DMS 273 (cell line): Measurements from ENCODE around the gene SLC39A8.
A peak's percentile ranks its signal among the peaks of the same experiment; 100 is the strongest.
"Not testable (repeated sequence)": the region's sequence is repeated elsewhere in the genome, so short reads cannot be mapped to it uniquely, and the experiment has no call there.

Experiments used
- DNase-seq: peaks from one replicate; lab custom pipeline; 2025; ENCODE audit not compliant: unreplicated experiment; lab: John Stamatoyannopoulos, UW

Gene SLC39A8

DNA sequence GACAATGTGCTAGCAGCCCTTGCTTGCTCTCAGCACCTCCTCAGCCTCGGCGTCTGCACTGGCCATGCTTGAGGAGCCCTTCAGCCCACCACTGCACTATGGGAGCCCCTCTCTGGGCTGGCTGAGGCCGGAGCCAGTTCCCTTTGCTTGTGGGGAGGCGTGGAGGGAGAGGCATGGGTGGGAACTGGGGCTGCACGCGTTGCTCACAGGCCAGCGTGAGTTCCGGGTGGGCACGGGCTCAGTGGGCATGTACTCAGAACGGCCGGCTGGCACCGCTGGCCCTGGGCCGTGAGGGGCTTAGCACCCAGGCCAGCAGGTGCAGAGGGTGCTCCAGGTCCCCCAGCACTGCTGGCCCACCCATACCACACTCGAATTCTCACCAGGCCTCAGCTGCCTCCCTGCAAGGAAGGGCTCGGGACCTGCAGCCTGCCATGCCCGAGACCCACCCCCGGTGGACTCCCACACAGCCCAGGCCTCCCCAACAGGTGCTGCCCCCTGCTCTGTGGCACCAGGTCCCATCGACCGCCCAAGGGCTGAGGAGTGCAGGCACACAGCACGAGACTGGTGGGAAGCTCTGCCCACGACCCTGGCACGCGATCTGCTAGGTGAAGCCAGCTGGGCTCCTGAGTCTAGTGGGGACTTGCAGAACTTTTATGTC, 100.3 kb downstream of the SLC39A8 start:
- DNase-seq, result no peak

GRCh38 chr4:102243296-102243695, 102.0 kb downstream of the SLC39A8 start:
- DNase-seq, result not testable (repeated sequence)

GRCh38 chr4:102234243-102234838, 110.9 kb downstream of the SLC39A8 start:
- DNase-seq, result no peak

GRCh38 chr4:102230194-102230593, 115.1 kb downstream of the SLC39A8 start:
- no peak for DNase-seq

DNA sequence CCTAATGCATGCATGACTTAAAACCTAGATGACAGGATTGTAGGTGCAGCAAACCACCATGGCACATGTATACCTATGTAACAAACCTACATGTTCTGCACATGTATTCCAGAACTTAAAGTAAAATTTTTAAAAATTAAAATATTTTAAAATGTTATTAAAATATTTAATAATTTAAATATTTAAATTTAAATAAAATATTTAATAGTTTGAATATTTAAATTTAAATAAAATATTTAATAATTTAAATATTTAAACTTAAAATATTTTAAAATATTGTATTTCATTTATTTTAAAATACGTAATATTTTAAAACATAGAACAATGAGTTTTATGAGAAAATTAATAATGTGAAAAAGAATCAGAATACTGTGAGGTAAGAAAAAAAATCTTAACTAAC, 117.9 kb downstream of the SLC39A8 start:
- DNase-seq, result no peak

GRCh38 chr4:102223461-102223860, 121.8 kb downstream of the SLC39A8 start:
- DNase-seq, result no peak

GRCh38 chr4:102222838-102223409, 122.4 kb downstream of the SLC39A8 start:
- DNase-seq, result no peak

GRCh38 chr4:102219129-102219528, 126.2 kb downstream of the SLC39A8 start:
- no peak for DNase-seq

DNA sequence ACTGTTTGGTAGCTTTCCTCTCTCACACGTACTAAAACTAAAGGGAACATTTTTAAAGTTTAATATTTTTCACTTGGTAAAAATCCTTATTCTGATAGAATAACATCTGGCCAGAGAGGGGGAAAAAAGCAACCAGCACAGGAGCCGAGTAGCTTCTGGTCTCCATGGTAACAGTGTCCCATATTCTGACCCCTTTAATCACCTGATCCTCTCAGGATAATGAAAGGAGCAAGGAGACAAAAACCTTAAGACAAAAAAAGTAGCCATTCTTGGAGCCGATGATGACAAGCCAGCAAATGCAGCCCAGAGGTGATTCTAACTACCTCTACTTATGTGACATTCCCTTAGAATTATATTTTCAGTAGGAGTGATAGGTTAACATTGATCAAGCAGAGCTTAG, 126.6 kb downstream of the SLC39A8 start:
- peak; percentile 2 for DNase-seq

DNA sequence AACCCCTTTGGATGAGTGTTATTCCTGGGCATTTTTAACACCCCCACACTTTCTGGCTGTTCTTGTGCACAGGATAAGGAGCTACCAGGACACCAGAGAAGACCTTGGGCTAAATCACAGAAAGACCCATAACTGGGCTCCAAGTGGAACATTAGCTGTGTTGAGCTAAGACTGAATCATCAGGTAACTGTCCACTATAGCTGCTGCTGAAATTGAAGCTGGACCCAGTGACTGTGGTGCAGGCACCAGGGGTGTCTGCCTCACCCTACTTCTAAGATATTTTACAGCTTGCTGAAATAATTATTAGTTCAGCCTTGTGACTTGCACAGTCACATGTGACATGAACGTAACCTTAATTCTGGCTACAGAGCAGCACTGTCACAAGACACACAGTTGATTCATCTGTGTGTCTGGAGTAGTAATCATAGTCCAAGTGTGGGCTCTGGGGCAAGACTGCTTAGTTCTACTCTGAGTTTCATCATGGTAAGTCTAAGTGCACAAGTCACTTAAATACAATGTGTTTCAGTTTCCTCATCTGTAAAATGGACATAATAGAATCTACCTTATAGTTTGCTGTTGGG, 127.4 kb downstream of the SLC39A8 start:
- DNase-seq, result no peak

DNA sequence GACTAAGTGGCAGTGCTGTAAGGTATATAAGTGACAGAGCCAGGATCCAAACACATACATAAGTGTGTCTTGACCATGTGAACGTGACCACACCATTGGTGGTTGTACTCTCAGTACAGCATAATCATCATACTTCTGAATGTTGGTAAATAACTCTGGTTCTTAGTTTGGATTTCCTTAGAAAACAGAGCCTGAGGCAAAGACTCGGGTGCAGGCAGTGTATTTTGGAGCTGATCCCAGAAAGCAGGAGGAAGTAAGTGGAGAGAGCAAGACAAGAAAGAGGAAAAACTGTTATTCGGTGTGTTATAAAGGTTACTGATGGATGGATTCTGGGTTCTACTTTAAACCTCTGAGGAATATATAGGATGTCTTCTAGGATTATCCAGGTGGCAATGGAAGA, 127.9 kb downstream of the SLC39A8 start:
- DNase-seq, result no peak

DNA sequence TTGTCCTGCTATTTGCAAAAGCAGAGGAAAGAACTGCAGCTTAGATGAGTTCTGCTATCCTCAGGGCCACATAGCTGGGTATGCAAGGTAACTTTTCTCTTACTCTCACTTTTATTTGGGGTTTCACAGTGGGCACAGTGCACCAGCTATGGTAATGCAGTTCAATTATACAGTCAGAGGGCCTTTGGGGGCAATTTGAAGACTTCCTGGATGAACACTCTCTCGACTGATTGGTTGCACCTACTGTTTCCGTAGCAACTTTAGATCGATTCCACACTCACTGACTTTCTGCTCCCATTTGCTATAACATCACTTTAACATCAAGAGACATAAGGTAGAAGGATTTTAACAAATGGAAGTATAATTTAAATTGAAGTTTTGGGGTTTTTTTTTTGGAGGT, 128.6 kb downstream of the SLC39A8 start:
- DNase-seq, result peak; percentile 2

DNA sequence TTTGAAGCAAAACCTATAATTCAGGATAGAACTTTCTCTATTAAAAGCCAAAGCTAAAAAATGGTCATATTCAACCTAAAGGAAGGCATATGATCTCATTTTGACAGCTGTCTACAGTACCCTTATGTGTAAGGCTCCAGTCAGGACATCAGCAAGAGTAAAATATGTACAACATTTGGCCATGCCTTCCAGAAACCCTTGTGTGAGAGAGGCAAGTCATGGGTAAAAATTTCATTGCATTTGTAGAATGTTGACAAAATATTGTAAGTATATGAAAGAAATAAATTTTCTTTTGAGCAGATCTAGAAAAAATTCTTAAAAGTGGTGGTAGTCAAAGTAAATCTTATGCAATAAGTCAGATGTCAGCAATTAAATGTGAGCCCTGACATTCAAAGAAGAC, 132.3 kb downstream of the SLC39A8 start:
- no peak for DNase-seq
